Measurements from ENCODE around the gene CALN1.

The CALN1 gene

GRCh38 chr7:72092769-72093168 lies 319.4 kb downstream of the CALN1 start:
- H3K4me3 ChIP-seq (ENCODE audit: low read depth, low read length), result no peak overlapping the region
- no peak for DNase-seq (ENCODE audit: low read depth)
- TF ChIP-seq CTCF (IDR thresholded peaks at IDR 0.05; ENCODE audit: control insufficient read depth, extremely low read depth, insufficient read depth), result no peak

GRCh38 chr7:72087926-72088325 lies 324.2 kb downstream of the CALN1 start:
- no peak overlapping the region for H3K4me3 ChIP-seq (ENCODE audit: low read depth, low read length)
- DNase-seq (ENCODE audit: low read depth), result no peak
- no peak for TF ChIP-seq CTCF (IDR thresholded peaks at IDR 0.05; ENCODE audit: control insufficient read depth, extremely low read depth, insufficient read depth)

GRCh38 chr7:72080865-72081510 lies 331.1 kb downstream of the CALN1 start:
- H3K4me3 ChIP-seq (ENCODE audit: low read depth, low read length), result no peak overlapping the region
- TF ChIP-seq CTCF (IDR thresholded peaks at IDR 0.05; ENCODE audit: control insufficient read depth, extremely low read depth, insufficient read depth), result no peak
- no peak for DNase-seq (ENCODE audit: low read depth)

GRCh38 chr7:72080341-72080766 lies 331.8 kb downstream of the CALN1 start:
- TF ChIP-seq CTCF (IDR thresholded peaks at IDR 0.05; ENCODE audit: control insufficient read depth, extremely low read depth, insufficient read depth), result no peak
- no peak overlapping the region for H3K4me3 ChIP-seq (ENCODE audit: low read depth, low read length)

GRCh38 chr7:72078856-72079255 lies 333.3 kb downstream of the CALN1 start:
- TF ChIP-seq CTCF (IDR thresholded peaks at IDR 0.05; ENCODE audit: control insufficient read depth, extremely low read depth, insufficient read depth), result no peak
- H3K4me3 ChIP-seq (ENCODE audit: low read depth, low read length), result no peak overlapping the region
- no peak for DNase-seq (ENCODE audit: low read depth)

More at GRCh38 chr7:72080341-72080766, 331.8 kb downstream of the CALN1 start:
- DNase-seq (ENCODE audit: low read depth), result no peak

- no peak overlapping the region for H3K4me3 ChIP-seq (ENCODE audit: low read depth, low read length)
- TF ChIP-seq CTCF (IDR thresholded peaks at IDR 0.05; ENCODE audit: control insufficient read depth, extremely low read depth, insufficient read depth), result no peak
- DNase-seq (ENCODE audit: low read depth), result no peak
These were observed 333.8 kb downstream of the CALN1 start for GRCh38 chr7:72078301-72078700.

- no peak for TF ChIP-seq CTCF (IDR thresholded peaks at IDR 0.05; ENCODE audit: control insufficient read depth, extremely low read depth, insufficient read depth)
- DNase-seq (ENCODE audit: low read depth), result no peak
- H3K4me3 ChIP-seq (ENCODE audit: low read depth, low read length), result no peak overlapping the region
These were observed 334.4 kb downstream of the CALN1 start for GRCh38 chr7:72077786-72078185.
